ENCODE data around the gene GRIN2C.

Gene GRIN2C

DNA sequence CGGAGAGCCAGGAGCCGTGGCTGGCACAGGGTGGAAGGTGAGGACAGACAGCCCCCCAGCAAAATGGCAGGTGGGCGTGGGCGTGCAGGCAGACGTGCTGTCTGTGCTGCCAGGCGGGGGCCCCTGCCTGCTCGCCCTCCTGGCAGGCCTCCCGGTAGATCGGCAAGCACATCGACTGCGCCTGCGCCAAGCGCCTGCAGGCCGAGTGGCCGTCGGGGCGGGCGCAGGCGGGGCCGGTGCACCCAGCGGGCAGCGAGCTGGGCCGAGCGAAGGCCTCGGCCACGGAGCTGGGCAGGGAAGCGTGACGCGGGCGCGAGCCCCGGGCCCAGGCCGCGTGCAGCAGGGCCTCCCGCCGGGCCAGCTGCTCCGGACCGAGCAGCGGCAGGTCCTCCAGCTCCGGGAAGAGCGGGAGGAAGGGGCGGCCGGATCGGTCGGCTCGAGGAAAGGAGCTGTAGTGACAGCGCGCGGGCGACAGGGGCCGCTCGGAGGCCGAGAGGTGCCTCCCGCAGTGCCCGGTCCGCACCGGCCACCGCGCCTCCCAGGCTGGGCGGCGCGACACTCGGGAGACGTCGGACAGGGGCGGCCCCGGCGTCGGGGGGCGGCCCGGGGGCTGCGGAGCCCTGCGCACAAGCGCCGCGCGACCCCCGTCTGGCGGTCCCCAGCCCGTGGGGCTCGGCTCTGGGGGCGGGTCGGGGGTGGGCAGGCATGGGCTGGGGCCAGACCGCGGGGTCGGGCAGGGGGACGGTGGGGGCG, 16.9 kb downstream of the GRIN2C start:
- no peak for DNase-seq

DNA sequence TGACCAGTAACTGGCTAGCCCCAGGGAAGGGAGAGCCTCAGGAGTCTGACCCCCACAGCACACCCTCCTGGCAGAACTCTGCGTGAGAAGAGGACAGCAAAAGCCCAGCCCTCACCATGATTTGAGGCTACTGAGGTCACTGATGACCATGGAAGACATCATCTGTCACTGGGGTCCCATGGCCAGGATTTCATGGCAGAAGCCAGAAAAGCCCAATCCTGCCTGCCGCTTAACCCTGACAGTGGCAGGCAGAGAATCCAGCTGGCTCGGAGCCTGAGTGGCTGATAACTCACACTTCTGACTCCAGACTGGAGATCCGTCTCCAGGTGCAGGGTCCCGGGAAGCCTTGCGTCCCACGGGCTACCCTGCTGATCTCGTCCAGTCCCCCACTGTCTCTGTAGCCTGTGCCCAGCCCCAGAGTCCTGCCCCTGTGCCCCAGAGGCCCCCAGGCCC, 17.5 kb downstream of the GRIN2C start:
- DNase-seq: no peak

DNA sequence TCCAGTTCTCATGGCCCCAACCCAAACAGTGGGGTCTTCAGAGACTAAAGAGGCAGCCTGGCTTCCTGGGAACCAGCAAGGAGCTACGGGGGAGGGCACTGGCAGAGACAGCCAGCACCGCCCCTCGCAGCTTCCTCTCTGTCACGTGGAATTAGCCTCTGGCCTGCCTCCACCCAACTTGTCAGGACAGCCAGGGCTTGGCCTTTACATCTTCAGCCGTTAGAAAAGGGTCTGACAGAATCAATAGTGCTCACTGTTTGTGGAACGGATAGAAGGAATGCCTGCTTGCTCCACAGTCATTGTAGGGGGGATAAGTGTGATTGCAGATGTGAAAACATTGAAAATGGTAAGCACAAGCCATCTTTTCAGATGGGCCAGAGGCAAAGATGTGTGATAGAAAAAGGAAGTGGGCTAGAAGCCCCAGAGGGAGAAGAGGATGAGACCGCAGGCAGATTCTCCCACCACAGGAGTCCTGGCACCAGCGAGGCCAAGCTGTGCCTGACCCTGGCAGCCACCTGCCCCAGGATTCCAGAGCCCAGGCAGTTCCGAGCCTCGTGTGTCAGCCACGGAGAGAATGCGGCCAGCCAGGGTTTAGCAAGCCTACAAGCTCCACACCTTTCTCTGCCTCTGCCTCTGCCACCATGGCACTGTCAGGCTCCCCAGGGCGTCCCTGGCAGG, 18.6 kb downstream of the GRIN2C start:
- no peak for DNase-seq

DNA sequence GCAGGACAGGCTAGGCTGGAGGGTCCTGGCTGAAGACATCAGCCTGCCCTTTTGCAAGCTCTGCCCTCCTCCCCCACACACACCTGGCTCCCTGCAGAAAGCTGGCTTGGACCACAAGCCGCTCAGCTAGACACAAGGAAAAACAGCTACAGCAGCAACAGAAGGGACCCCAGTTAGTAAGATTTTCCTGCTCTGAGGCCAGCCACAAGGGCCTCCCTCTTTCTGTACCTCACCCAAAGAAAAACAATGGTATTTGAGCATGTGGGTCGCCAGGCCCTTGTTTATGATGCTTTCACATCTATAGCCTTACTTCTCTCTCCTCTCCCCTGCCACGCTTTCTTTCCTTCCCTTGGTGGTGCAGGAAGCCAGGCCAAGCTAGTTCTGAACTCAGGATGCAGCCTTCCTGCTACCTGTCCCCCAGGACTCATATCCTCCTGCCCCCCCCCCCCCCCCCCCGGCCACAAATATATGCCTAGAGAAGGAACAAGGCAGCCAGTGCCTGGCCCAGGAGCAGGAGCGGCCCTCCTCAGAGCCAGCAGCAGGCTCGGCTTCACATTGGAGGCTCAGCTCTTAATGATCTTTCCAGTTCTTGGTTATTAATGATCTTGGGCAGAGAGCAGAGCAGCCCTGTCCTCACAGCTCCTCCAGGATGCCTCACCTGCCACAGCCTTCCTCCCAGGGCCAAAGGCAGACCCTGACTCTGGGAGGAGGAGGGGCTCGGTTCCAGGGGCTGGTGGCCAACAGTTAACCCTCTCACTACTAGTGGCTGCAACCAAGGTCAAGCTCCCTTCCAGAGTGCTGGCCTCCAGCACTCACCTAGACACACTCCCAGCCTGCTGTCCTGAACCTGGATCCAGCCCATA, 19.5 kb downstream of the GRIN2C start:
- no peak for DNase-seq

- no peak for DNase-seq
Measured at GRCh38 chr17:74838274-74838673, 21.4 kb downstream of the GRIN2C start.

GRCh38 chr17:74836691-74837467, 22.8 kb downstream of the GRIN2C start:
- no peak for DNase-seq

- DNase-seq: no peak
Measured at GRCh38 chr17:74836191-74836590, 23.5 kb downstream of the GRIN2C start.

GRCh38 chr17:74833501-74834377, 25.9 kb downstream of the GRIN2C start:
- DNase-seq: no peak

DNA sequence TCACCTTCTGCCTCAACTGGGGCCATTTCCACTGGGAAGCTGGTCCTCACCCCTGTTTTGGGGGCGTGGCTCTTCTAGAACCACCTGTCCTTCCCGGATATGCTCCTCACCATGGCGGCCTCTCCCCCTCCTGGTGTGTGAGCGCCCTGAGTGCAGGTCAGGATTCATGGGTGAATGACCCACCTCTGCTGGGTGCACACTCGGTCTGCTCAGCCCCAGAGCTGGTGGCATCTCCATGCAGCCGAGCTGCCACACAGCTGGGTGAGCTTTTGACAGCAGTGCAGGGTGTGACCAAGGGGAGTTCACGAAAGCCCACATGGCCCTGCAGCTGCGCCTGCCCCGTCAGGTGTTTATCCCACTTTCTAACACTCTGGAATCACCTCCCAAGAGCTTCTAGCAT, 27.3 kb downstream of the GRIN2C start:
- DNase-seq: no peak

- no peak for DNase-seq
Measured at GRCh38 chr17:74831444-74832146, 28.1 kb downstream of the GRIN2C start.

DNA sequence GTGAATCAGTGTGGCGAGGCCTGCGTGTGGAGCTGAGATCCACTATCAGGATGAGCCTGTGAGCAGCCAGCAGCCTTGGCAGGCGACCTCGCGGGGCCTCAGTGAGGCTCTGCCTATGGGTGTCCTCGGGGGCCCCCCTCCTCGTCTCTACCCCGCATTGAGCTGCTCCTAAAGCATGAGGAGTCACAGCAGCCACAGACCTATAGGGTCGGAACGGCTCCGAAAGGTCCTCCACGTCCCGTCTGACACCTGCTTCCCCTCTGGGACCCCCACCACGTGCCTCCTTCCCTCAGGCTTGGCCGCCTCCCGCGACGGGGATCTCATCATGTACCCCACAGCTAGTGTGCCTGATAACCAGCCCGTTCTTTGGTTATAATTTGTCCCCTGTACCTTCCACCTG, 28.8 kb downstream of the GRIN2C start:
- no peak for DNase-seq

GRCh38 chr17:74827800-74828199, 31.9 kb downstream of the GRIN2C start:
- DNase-seq: no peak

- no peak for DNase-seq
Measured at GRCh38 chr17:74825952-74826719, 33.5 kb downstream of the GRIN2C start.

DNA sequence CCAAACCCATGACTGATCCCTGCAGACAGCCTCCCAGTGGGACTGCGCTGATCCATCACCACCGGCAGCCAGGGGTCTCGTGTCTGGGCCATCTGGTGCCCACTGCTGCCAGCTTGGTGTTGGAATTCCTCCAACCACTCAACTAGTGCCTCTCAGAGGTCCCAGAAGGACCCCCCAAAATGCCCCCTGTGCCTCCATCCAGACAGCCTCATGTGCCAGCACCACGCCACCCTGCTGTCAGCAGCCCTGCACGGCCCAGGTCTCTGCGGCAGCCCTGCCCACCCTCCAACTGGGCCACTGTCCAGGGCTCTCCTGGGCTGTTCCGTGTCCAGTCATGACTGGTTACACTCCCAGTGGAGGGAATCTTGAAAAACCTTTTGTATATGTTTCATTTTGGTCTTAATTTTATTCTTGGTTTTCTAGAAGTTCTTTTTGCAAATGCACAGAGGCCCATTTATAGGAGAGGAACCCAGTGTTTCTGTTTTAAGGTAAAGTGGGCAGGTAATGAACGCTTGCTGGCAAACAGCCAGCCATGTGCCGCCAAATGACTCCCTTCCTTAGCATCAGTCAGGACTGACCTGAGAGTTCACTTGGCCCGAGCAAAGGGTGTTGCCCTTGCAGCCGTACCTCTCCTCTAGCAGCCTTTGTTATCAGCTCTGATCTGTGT, 34.6 kb downstream of the GRIN2C start:
- DNase-seq: no peak

DNA sequence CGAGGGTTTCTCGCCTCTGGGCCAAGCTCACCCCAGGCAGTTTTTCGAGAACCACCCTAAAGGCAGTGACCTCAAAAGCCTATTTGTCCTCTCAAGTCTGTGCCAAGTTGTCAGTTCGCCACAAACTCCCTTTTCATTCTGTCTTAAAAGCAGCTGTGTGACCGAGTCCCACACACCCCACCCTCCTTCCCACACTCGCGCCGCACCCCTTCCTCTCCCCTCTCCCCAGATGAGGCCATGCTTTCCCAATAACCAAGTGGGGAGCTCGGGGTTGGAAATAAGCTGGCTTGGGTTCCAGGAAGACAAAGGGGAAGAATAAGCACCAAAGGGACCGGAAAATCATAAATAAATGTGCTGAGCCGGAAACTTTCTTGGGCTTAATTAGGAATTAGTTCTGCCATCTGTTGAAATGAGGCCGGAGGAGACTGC, 36.7 kb downstream of the GRIN2C start:
- DNase-seq: no peak

GRCh38 chr17:74822335-74822938, 37.2 kb downstream of the GRIN2C start:
- DNase-seq: no peak

DNA sequence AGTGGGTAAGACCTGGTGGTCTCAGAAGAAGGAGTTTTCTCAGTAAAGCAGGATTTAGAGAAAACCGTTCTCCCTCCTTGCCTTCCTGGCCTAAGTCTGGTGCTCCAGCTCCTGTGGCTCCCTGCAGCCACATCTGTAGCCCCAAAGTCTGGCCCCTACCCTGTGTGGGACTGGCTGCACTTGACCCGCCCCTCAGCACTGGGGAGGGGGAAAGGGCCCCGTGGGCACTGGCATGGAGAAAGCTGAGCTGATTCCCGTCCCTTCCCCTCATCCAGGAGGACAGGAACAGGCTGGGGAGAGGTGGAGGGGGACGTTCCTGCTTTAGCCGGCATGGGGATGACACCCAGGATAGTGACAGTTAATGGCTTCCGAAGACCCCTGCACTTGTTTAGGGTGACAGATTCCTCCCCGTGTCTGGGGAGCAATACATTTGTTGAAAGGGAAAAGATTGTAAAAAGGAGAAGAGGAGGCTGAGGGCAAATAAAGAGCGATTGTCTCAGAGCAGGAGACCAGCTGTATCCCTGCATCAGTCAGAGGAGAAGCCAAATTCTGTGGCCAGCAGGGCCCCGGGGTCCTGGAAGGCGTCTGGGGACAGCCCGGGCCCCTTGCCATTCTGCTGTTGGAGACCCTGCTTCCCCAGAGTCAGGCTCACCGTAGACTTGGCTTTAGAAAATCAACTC, 37.9 kb downstream of the GRIN2C start:
- DNase-seq: no peak

- no peak for DNase-seq
Measured at GRCh38 chr17:74819801-74820436, 39.8 kb downstream of the GRIN2C start.

All from stimulated activated CD4-positive, alpha-beta T cell treated with anti-CD3 and anti-CD28 coated beads, Interleukin-2, amount 100 ng/mL, for 48 hours (primary cell).